Neural cell (in vitro differentiated cells): ENCODE measurements around the gene UBAP1. TPM values are rescaled to one million over a fixed set of nuclear protein-coding genes. Genes with fewer than 3 reads are reported as not detected.

Experiments used
- H2AFZ ChIP-seq: fragments of 200-600, 300-800 bp; sonication (generic), shearing (Covaris generic); 2 replicates; pipeline ENCODE4 v1.6.0; 2014; ENCODE audit warnings: low read depth, mild to moderate bottlenecking, antibody characterized with exemption, low read length, moderate library complexity
- H3F3A ChIP-seq: fragments of 200-600 bp; shearing (Covaris generic); 2 replicates; pipeline ENCODE4 v1.6.1; 2016; ENCODE audit warnings: mild to moderate bottlenecking, moderate library complexity, mixed read lengths, antibody characterized with exemption, low read length; ENCODE audit not compliant: insufficient read depth, poor library complexity, severe bottlenecking
- H3K27ac ChIP-seq: fragments of 200-600, 300-800 bp; sonication (generic), shearing (Covaris generic); 2 replicates; pipeline ENCODE4 v1.5.1; 2014; ENCODE audit warnings: mild to moderate bottlenecking, low read length, moderate library complexity
- H3K27me3 ChIP-seq: fragments of 300-800, 200-600 bp; sonication (generic), shearing (Covaris generic); 2 replicates; pipeline ENCODE4 v1.6.0; 2014; ENCODE audit warnings: mild to moderate bottlenecking, low read depth, low read length, moderate library complexity; ENCODE audit not compliant: insufficient read depth
- H3K36me3 ChIP-seq: fragments of 300-800, 200-600 bp; sonication (generic), shearing (Covaris generic); 2 replicates; pipeline ENCODE4 v1.5.1; 2014; ENCODE audit warnings: mild to moderate bottlenecking, antibody characterized with exemption, low read length, moderate library complexity; ENCODE audit not compliant: insufficient read depth
- H3K4me2 ChIP-seq: fragments of 300-800, 200-600 bp; sonication (generic), shearing (Covaris generic); 2 replicates; pipeline ENCODE4 v1.6.0; 2014; ENCODE audit warnings: mild to moderate bottlenecking, low read length
- H3K4me3 ChIP-seq: fragments of 300-800, 200-600 bp; sonication (generic), shearing (Covaris generic); 2 replicates; pipeline ENCODE4 v1.5.1; 2014; ENCODE audit warnings: mild to moderate bottlenecking, low read length, moderate library complexity
- H3K79me2 ChIP-seq: fragments of 200-600 bp; shearing (Covaris generic); replicated peaks from 2 replicates; pipeline ENCODE4 v1.6.0; 2014; ENCODE audit warnings: mild to moderate bottlenecking, low read length, moderate library complexity; ENCODE audit not compliant: insufficient read depth
- H3K9ac ChIP-seq: fragments of 300-800, 200-600 bp; sonication (generic), shearing (Covaris generic); 2 replicates; pipeline ENCODE4 v1.6.1; 2016; ENCODE audit warnings: mild to moderate bottlenecking, low read length, mixed read lengths
- H3K9me2 ChIP-seq: fragments of 200-600 bp; shearing (Covaris generic); 2 replicates; pipeline ENCODE4 v1.6.1; 2016; ENCODE audit warnings: mild to moderate bottlenecking, low read length, mixed read lengths; ENCODE audit not compliant: insufficient read depth
- H3K9me3 ChIP-seq: fragments of 200-600, 300-800 bp; sonication (generic), shearing (Covaris generic); 2 replicates; pipeline ENCODE4 v1.6.1; 2016; ENCODE audit warnings: mild to moderate bottlenecking, mixed run types, low read length, moderate library complexity, mixed read lengths
- H4K20me1 ChIP-seq: fragments of 200-600 bp; shearing (Covaris generic); 2 replicates; pipeline ENCODE4 v1.6.1; 2016; ENCODE audit warnings: mild to moderate bottlenecking, mixed run types; ENCODE audit not compliant: insufficient read depth
- CTCF ChIP-seq: fragments of 450-650 bp; IDR thresholded peaks from 2 replicates; pipeline ENCODE4 v1.5.1; 2014; ENCODE audit warnings: antibody characterized with exemption, mild to moderate bottlenecking, moderate library complexity; ENCODE audit not compliant: poor library complexity, severe bottlenecking
- EP300 ChIP-seq: fragments of 450-650 bp; conservative IDR thresholded peaks from 2 replicates; pipeline ENCODE4 v1.6.1; 2014; ENCODE audit warnings: antibody characterized with exemption, mild to moderate bottlenecking, moderate library complexity; ENCODE audit not compliant: poor library complexity, severe bottlenecking
- EZH2 ChIP-seq: fragments of 200-600, 300-800 bp; shearing (Covaris generic), sonication (generic); IDR thresholded peaks from 2 replicates; pipeline ENCODE4 v1.6.1; 2014; ENCODE audit warnings: antibody characterized with exemption, low read length, borderline replicate concordance, mild to moderate bottlenecking; ENCODE audit not compliant: insufficient read depth, poor library complexity, severe bottlenecking
- MXI1 ChIP-seq: fragments of 450-650 bp; conservative IDR thresholded peaks from 2 replicates; pipeline ENCODE4 v1.6.1; 2014; ENCODE audit warnings: antibody characterized with exemption, mild to moderate bottlenecking; ENCODE audit not compliant: poor library complexity, severe bottlenecking
- POLR2AphosphoS5 ChIP-seq: IDR thresholded peaks from 2 replicates; pipeline ENCODE4 v1.6.1; 2012
- RAD21 ChIP-seq: fragments of 450-650 bp; conservative IDR thresholded peaks from 2 replicates; pipeline ENCODE4 v1.6.1; 2014; ENCODE audit warnings: antibody characterized with exemption, mild to moderate bottlenecking, moderate library complexity
- REST ChIP-seq: IDR thresholded peaks from 2 replicates; pipeline ENCODE4 v1.6.1; 2012; ENCODE audit warnings: borderline replicate concordance
- SMC3 ChIP-seq: fragments of 450-650 bp; conservative IDR thresholded peaks from 2 replicates; pipeline ENCODE4 v1.6.1; 2014; ENCODE audit warnings: antibody characterized with exemption, mild to moderate bottlenecking, moderate library complexity; ENCODE audit not compliant: poor library complexity
- TAF1 ChIP-seq: IDR thresholded peaks from 2 replicates; pipeline ENCODE4 v1.6.1; 2012; ENCODE audit warnings: low read depth
- polyA plus RNA-seq: library from polyadenylated mRNA; depleted of rRNA; stranded (reverse); fragments of >200 nt; gene quantifications from 2 replicates; pipeline ENCODE4 v1.2.3, GENCODE V29; 2014

Gene UBAP1
- polyA plus RNA-seq, 1 donor from 2014 or later = 35.1 TPM

GRCh38 chr9:34154057-34154456 lies 24.8 kb upstream of the UBAP1 start:
- Histone ChIP-seq H3K9me3 (no peaks in the 10 kb centered on the region), H3K79me2 (no peaks in the 10 kb centered on the region), H3K36me3 (no peaks in the 10 kb centered on the region), H3K4me3 (no peak overlapping the region), H3K9me2 (no peaks in the 10 kb centered on the region), H4K20me1 (no peaks in the 10 kb centered on the region), H3F3A (no peaks in the 10 kb centered on the region), H3K27ac (no peak overlapping the region), H3K27me3 (no peaks in the 10 kb centered on the region), H2AFZ (no peak overlapping the region), H3K4me2 (no peak overlapping the region), H3K9ac (no peak overlapping the region)
- no peak for TF ChIP-seq TAF1

- TF ChIP-seq REST (no peak), CTCF (no peak), EZH2 (no peak), MXI1 (no peak), EP300 (no peak), TAF1 (no peak), RAD21 (no peak), SMC3 (no peak), POLR2AphosphoS5 (no peak)
- Histone ChIP-seq H3K27me3 (no peaks in the 10 kb centered on the region), H2AFZ (no peak overlapping the region)
Measured at GRCh38 chr9:34157318-34157717, 21.5 kb upstream of the UBAP1 start.

GRCh38 chr9:34157898-34158297 lies 20.9 kb upstream of the UBAP1 start:
- Histone ChIP-seq H3K79me2 (no peaks in the 10 kb centered on the region), H3K9me3 (no peaks in the 10 kb centered on the region), H3K4me3 (no peak overlapping the region), H3K4me2 (no peak overlapping the region), H2AFZ (no peak overlapping the region), H3K27ac (no peak overlapping the region), H4K20me1 (no peaks in the 10 kb centered on the region), H3F3A (no peaks in the 10 kb centered on the region), H3K36me3 (no peaks in the 10 kb centered on the region), H3K27me3 (no peaks in the 10 kb centered on the region), H3K9me2 (no peaks in the 10 kb centered on the region), H3K9ac (no peak overlapping the region)
- TF ChIP-seq TAF1 (no peak), CTCF (no peak), REST (no peak), POLR2AphosphoS5 (no peak)

More at GRCh38 chr9:34157318-34157717, 21.5 kb upstream of the UBAP1 start:
- H3K9me3 ChIP-seq = no peaks in the 10 kb centered on the region
- H4K20me1 ChIP-seq = no peaks in the 10 kb centered on the region
- no peaks in the 10 kb centered on the region for H3F3A ChIP-seq
- H3K36me3 ChIP-seq = no peaks in the 10 kb centered on the region
- no peak overlapping the region for H3K4me2 ChIP-seq
- H3K9ac ChIP-seq = no peak overlapping the region
- no peaks in the 10 kb centered on the region for H3K79me2 ChIP-seq
- H3K4me3 ChIP-seq = no peak overlapping the region
- no peak overlapping the region for H3K27ac ChIP-seq
- H3K9me2 ChIP-seq = no peaks in the 10 kb centered on the region
